ENCODE results near the gene ZNF846. TPM values are rescaled to one million over a fixed set of nuclear protein-coding genes. Genes with fewer than 3 reads are reported as not detected.

The ZNF846 gene
- 10 to 100 TPM in 3 of 4 donors, 1 to 10 TPM in 1; 10.0 to 18.1 (median 14.2) TPM for total RNA-seq

- peak; percentile 95 for DNase-seq
- H3K4me3 ChIP-seq, result peak within 1 kb of the TSS; percentile 47 to 94 (median 80)
- H3K4me1 ChIP-seq, result peaks cover 0 to 20% (median 11%) of the 10 kb centered on the region in 4 donors
- H3K27ac ChIP-seq, result peak within 1 kb of the TSS; percentile 97 to 99 (median 98)
- intact Hi-C loops (cut with DNase I; ENCODE audit: low total_unique reads), result no loop called here
- H3K9me3 ChIP-seq, result peaks cover 0 to 1% of the 10 kb centered on the region in 2 donors
- no peaks in the 10 kb centered on the region for H3K27me3 ChIP-seq
- TF ChIP-seq CTCF (IDR thresholded peaks at IDR 0.05), result peak in 1 of 5 experiments; percentile 8
- TF ChIP-seq EP300 (IDR thresholded peaks at IDR 0.05; ENCODE audit: low read depth), result no peak
- peak; percentile 76 to 92 (median 90) for TF ChIP-seq POLR2AphosphoS5 (IDR thresholded peaks at IDR 0.05)
- peak; percentile 87 for TF ChIP-seq POLR2A (IDR thresholded peaks at IDR 0.05)
- in situ Hi-C loops (cut with MboI; ENCODE audit: low pct_ligation_motif_present in 1 of 4, low pct_unique_long_range_greater_than_20kb in 1 of 4, low sequenced_read_pairs in 3 of 4), result no loop called here
- 0 to 1% methylated on average over 9 to 65 of the region's 65 CpGs for WGBS, 2 donors (ENCODE audit: low coverage in 1 of 2)
- peaks cover 0 to 13% (median under 1%) of the 10 kb centered on the region in 4 donors for H3K36me3 ChIP-seq
Observed at GRCh38 chr19:9768175-9769112, at the start of gene ZNF846. Gene ZNF846, minus strand, starts transcription at chr19:9768738. Its CDS starts 3,788 bp downstream, at chr19:9764950.

GRCh38 chr19:9818175-9818733 is 49.7 kb upstream of the ZNF846 start:
- in situ Hi-C loops (cut with MboI; ENCODE audit: low pct_ligation_motif_present in 1 of 4, low pct_unique_long_range_greater_than_20kb in 1 of 4, low sequenced_read_pairs in 3 of 4) (no loop called here), intact Hi-C loops (cut with DNase I; ENCODE audit: low total_unique reads) (no loop called here)
- peak overlapping the region; percentile 87 to 99 (median 97) for H3K4me3 ChIP-seq

GRCh38 chr19:9811139-9811538 is 42.6 kb upstream of the ZNF846 start:
- no peaks in the 10 kb centered on the region for H3K27me3 ChIP-seq
- DNase-seq, result no peak
- WGBS, 2 donors (ENCODE audit: low coverage in 1 of 2), result 99% methylated on average over 15 of the region's 21 CpGs; no CpG with 5 or more reads in 1 of the 2 donors
- TF ChIP-seq POLR2A (IDR thresholded peaks at IDR 0.05) (no peak), POLR2AphosphoS5 (IDR thresholded peaks at IDR 0.05) (no peak), EP300 (IDR thresholded peaks at IDR 0.05; ENCODE audit: low read depth) (no peak)
- H3K4me1 ChIP-seq, result peaks cover 0 to 4% (median under 1%) of the 10 kb centered on the region in 4 donors
- H3K4me3 ChIP-seq, result no peak overlapping the region
- in situ Hi-C loops (cut with MboI; ENCODE audit: low pct_ligation_motif_present in 1 of 4, low pct_unique_long_range_greater_than_20kb in 1 of 4, low sequenced_read_pairs in 3 of 4) (no loop called here), intact Hi-C loops (cut with DNase I; ENCODE audit: low total_unique reads) (no loop called here)
- H3K36me3 ChIP-seq, result peaks cover 0 to 43% (median 12%) of the 10 kb centered on the region in 4 donors
- no peaks in the 10 kb centered on the region for H3K9me3 ChIP-seq
- H3K27ac ChIP-seq, result no peak overlapping the region

More at GRCh38 chr19:9818175-9818733, 49.7 kb upstream of the ZNF846 start:
- no peaks in the 10 kb centered on the region for H3K9me3 ChIP-seq
- TF ChIP-seq CTCF (IDR thresholded peaks at IDR 0.05), result no peak
- no peak for TF ChIP-seq POLR2AphosphoS5 (IDR thresholded peaks at IDR 0.05)
- TF ChIP-seq EP300 (IDR thresholded peaks at IDR 0.05; ENCODE audit: low read depth), result no peak
- TF ChIP-seq POLR2A (IDR thresholded peaks at IDR 0.05), result no peak
- no peaks in the 10 kb centered on the region for H3K27me3 ChIP-seq
- H3K36me3 ChIP-seq, result peaks cover 0 to 15% (median 0%) of the 10 kb centered on the region in 4 donors
- no peak for DNase-seq
- H3K4me1 ChIP-seq, result peaks cover 10 to 33% (median 25%) of the 10 kb centered on the region in 4 donors
- H3K27ac ChIP-seq, result peak overlapping the region; percentile 97 to 99 (median 98)
- WGBS, 2 donors (ENCODE audit: low coverage in 1 of 2), result 4 to 44% methylated on average over 3 to 37 of the region's 39 CpGs

GRCh38 chr19:9808855-9809824 is 40.6 kb upstream of the ZNF846 start:
- H3K4me3 ChIP-seq, result no peak overlapping the region
- H3K9me3 ChIP-seq, result no peaks in the 10 kb centered on the region
- H3K36me3 ChIP-seq, result peaks cover 0 to 40% (median 12%) of the 10 kb centered on the region in 4 donors
- H3K27ac ChIP-seq, result no peak overlapping the region
- TF ChIP-seq POLR2A (IDR thresholded peaks at IDR 0.05) (no peak), CTCF (IDR thresholded peaks at IDR 0.05) (no peak), EP300 (IDR thresholded peaks at IDR 0.05; ENCODE audit: low read depth) (no peak), POLR2AphosphoS5 (IDR thresholded peaks at IDR 0.05) (no peak)
- DNase-seq, result no peak
- in situ Hi-C loops (cut with MboI; ENCODE audit: low pct_ligation_motif_present in 1 of 4, low pct_unique_long_range_greater_than_20kb in 1 of 4, low sequenced_read_pairs in 3 of 4) (no loop called here), intact Hi-C loops (cut with DNase I; ENCODE audit: low total_unique reads) (no loop called here)
- WGBS, 2 donors (ENCODE audit: low coverage in 1 of 2), result 80 to 88% methylated on average over 3 to 11 of the region's 11 CpGs
- H3K4me1 ChIP-seq, result no peaks in the 10 kb centered on the region
- no peaks in the 10 kb centered on the region for H3K27me3 ChIP-seq
